Hematopoietic multipotent progenitor cell treated with erythropoietin and hydrocortisone succinate and interleukin-3 and kit ligand, for 15 days (in vitro differentiated cells): ENCODE measurements around the gene WDR20.
"Not testable (repeated sequence)": the region's sequence is repeated elsewhere in the genome, so short reads cannot be mapped to it uniquely, and the experiment has no call there.

Experiments
- DNase-seq: peaks from one replicate; pipeline ENCODE4 v3.0.0-alpha.2; 2015; ENCODE audit warnings: low spot score

WDR20 gene

GRCh38 chr14:102131741-102132140 is 8.0 kb upstream of the WDR20 start:
- no peak for DNase-seq

- not testable (repeated sequence) for DNase-seq
Observed at GRCh38 chr14:102134021-102134420, 5.7 kb upstream of the WDR20 start.

GRCh38 chr14:102134719-102135118 is 5.0 kb upstream of the WDR20 start:
- not testable (repeated sequence) for DNase-seq

- not testable (repeated sequence) for DNase-seq
Observed at GRCh38 chr14:102135456-102135855, 4.2 kb upstream of the WDR20 start.

DNA sequence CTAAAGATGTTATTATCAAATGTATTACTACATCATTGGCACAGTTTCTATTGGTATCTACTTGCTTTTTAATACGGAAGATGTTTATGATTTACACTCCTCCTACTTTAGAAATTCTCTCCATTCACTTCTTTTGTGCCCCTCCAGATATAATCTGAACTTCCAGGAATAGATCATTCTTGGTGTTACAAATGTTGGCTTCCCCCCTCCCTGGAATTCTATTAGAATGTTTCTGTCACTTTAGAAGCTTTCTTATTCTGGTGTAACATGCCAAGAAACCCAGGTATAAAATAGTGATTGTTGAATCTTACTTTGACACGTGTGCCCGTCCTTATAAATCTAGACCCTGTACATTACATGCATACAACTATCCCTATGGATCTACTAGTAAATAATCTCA is 1.2 kb upstream of the WDR20 start:
- DNase-seq: no peak

DNA sequence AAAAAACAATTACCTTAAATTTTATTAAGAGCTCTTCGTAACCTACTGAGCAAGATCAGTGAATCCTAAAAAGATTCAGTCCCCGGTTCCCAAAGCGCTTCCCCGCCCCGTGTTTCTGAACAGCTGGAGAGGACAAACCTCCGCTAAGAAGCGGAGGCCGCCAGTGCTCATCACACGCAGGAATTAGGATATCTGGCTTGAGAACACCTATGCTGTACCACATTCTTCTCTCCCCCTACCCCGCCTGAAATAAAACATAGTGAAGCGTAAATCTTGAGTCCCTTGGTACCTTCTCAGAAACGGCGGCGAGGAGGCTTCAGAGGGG is 774 bp upstream of the WDR20 start:
- DNase-seq: no peak

DNA sequence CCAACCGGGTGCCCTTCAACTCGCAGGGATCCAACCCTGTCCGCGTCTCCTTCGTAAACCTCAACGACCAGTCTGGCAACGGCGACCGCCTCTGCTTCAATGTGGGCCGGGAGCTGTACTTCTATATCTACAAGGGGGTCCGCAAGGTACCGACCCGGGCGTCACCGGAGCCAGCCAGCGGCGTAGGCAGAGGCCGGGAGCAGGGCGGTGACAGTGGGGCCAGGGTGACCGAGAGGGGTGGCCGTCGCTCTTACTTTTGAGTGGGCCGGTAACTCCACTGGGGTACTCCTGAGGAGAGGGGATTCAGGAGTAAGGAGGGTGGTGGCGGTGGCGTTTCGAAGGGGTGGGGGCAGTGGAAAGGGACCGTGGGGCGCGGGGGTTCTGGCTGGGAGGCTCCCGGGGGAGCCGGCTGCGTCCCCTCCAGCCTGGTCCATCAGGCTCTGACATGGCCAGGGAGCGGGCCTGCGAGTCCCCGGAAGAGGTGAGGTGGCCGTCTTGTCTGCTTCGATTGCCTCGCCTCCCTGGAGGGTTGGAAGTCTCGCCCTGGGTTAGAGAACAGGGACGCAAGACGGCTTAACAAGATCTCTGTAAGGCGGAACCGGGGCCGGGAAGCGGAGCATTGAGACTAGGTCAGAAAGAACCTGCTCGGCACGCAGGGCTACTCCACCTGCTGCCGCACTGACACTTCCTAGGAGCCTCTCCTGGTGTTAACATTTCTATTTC is 491 bp downstream of the WDR20 start:
- DNase-seq: peak; percentile 44

GRCh38 chr14:102140750-102141145 is 1.1 kb downstream of the WDR20 start:
- DNase-seq: no peak

GRCh38 chr14:102141797-102142196 is 2.1 kb downstream of the WDR20 start:
- no peak for DNase-seq

- DNase-seq: no peak
Observed at GRCh38 chr14:102144914-102145313, 5.2 kb downstream of the WDR20 start.

- no peak for DNase-seq
Observed at GRCh38 chr14:102145395-102145794, 5.7 kb downstream of the WDR20 start.

DNA sequence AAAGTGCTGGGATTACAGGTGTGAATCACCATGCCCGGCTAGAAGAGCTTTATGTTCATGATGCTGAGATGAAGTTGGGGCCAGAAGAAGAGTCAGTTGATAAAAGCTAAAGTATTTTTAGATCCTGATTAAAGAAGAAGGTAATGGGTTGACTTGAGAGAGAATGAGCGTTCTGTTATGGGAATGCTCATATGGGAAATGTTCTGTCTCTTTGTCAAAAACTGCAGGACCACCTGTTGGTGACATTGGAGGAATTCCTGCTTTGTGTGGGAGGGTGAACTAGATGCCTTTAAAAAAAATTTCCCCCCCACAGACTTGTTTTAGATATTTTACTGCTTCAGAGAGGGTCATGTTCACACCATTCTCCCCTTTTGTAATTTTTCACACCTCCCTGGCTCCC is 6.7 kb downstream of the WDR20 start:
- DNase-seq: no peak

DNA sequence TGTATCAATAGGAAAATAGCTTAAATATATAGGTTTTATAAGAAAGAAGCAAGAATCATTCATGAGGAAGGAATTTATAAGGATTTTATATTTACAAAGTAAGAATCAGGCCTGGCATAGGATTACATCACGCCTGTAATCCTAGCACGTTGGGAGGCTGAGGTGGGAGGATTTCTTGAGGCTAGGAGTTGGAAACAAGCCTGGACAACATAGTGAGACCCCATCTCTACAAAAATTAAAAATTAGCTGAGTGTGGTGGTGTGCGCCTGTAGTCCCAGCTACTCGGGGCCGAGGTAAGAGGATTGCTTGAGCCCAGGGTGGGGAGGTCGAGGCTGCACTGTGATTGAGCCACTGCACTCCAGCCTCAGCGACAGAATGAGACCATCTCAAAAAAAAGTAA is 10.4 kb downstream of the WDR20 start:
- no peak for DNase-seq

DNA sequence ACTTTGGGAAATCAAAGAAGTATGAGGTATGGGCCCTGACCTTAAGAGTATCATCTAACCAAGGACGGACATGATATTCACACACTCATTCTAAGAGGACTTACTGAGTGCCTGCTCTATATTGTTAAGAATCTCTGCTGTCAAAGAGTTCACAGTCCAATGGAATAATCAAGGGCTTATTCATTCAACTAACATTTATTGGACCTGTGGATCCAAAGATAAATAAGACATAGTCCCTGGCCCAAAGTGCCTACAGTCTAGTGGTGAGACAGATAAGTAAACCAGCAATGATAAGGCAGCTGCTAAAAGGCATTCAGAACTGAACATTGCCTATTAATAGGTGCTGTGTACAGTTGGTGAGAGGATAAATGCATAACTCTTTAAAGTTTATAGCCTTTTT is 11.0 kb downstream of the WDR20 start:
- DNase-seq: peak; percentile 41

DNA sequence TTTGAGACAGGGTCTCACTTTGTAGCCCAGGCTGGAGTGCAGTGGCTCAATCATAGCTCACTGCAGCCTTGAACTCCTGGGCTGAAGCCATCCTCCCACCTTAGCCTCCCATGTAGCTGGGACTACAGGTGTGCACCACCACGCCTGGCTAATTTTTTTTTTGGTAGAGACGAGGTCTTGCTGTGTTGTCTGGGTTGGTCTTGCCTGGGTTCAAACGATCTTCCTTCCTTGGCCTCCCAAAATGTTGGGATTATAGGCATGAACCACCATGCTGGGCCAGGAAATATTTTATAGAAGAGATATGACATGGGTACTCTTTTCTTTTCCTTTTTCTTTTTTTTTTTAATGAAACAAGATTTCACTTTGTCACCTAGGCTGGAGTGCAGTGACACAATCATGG is 11.7 kb downstream of the WDR20 start:
- not testable (repeated sequence) for DNase-seq

- no peak for DNase-seq
Observed at GRCh38 chr14:102154121-102154520, 14.4 kb downstream of the WDR20 start.

- no peak for DNase-seq
Observed at GRCh38 chr14:102154821-102155549, 15.3 kb downstream of the WDR20 start.

- no peak for DNase-seq
Observed at GRCh38 chr14:102157346-102157745, 17.6 kb downstream of the WDR20 start.

GRCh38 chr14:102158797-102159196 is 19.1 kb downstream of the WDR20 start:
- DNase-seq: no peak

GRCh38 chr14:102159841-102160240 is 20.1 kb downstream of the WDR20 start:
- no peak for DNase-seq

GRCh38 chr14:102162487-102162886 is 22.8 kb downstream of the WDR20 start:
- DNase-seq: no peak

- no peak for DNase-seq
Observed at GRCh38 chr14:102164241-102164641, 24.5 kb downstream of the WDR20 start.

- DNase-seq: no peak
Observed at GRCh38 chr14:102164965-102165364, 25.3 kb downstream of the WDR20 start.

DNA sequence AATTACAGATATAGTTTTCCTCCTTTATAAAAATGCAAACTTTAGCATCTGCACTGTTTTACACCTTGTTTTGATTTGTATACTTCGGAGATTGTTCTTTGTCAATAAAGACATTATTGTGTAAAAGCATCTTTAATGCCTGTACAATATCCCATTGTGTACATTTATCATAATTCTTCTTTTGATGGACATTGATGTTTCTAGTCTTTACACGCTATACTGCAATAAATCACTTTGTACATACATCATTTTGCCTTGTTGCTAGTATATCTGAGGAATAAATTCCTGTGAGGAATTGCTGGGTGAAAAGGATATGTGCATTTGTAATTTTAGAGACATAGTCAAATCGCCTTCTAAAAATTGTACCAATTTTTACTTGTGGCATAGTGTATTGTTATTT is 30.4 kb downstream of the WDR20 start:
- no peak for DNase-seq
